WERI-Rb-1 (cell line): ENCODE measurements around the gene TESK1.
"Not testable (repeated sequence)": the region's sequence is repeated elsewhere in the genome, so short reads cannot be mapped to it uniquely, and the experiment has no call there.

Experiments used
- DNase-seq: peaks from one replicate; pipeline ENCODE4 v3.0.0-alpha.2; 2020
- H3K27ac ChIP-seq: fragments of 250-450 bp; sonication (Bioruptor Pico); 2 replicates; pipeline ENCODE4 v1.5.1; 2020; ENCODE audit warnings: mild to moderate bottlenecking, moderate library complexity
- H3K27me3 ChIP-seq: fragments of 250-450 bp; sonication (Bioruptor Pico); 2 replicates; pipeline ENCODE4 v1.5.1; 2021; ENCODE audit warnings: mild to moderate bottlenecking, low read depth, moderate library complexity; ENCODE audit not compliant: insufficient read depth, severe bottlenecking
- H3K36me3 ChIP-seq: fragments of 250-450 bp; sonication (Bioruptor Pico); 2 replicates; pipeline ENCODE4 v1.5.1; 2020; ENCODE audit warnings: mild to moderate bottlenecking, moderate library complexity
- H3K4me3 ChIP-seq: 2 replicates; pipeline ENCODE4 v1.5.1; 2011; ENCODE audit warnings: low read depth, mild to moderate bottlenecking, control low read depth, low read length
- H3K9me3 ChIP-seq: fragments of 250-450 bp; sonication (Bioruptor Pico); 2 replicates; pipeline ENCODE4 v1.5.1; 2021; ENCODE audit warnings: mild to moderate bottlenecking, moderate library complexity; ENCODE audit not compliant: severe bottlenecking
- TF ChIP-seq, protein P1 (sequence below): IDR thresholded peaks from 2 replicates; pipeline ENCODE4 v1.5.1; 2011; ENCODE audit warnings: low read depth, mild to moderate bottlenecking, control low read depth, inconsistent platforms, low read length

Gene TESK1

DNA sequence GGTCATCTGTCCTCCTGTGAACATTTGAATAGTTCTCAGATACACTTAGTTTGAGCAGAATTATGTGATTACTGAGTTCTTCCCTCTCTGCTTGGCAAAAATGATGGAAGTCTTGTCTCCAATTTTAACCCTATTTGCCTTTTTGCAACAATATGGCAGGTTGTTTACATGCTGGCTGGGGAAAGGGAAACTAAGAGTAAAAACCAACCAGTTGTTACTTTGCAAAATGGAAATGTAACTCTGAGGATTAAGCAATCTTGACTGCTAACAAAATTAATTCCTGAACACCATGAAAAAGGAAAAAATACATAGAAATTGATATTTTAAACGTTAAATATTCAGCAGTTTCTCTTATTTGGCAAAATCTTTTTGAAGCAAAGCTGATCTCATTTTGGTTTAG is 34.6 kb downstream of the TESK1 start:
- peaks cover 3% of the 10 kb centered on the region for H3K9me3 ChIP-seq
- no peak overlapping the region for H3K4me3 ChIP-seq
- H3K27ac ChIP-seq = no peak overlapping the region
- TF ChIP-seq, protein P1, sequence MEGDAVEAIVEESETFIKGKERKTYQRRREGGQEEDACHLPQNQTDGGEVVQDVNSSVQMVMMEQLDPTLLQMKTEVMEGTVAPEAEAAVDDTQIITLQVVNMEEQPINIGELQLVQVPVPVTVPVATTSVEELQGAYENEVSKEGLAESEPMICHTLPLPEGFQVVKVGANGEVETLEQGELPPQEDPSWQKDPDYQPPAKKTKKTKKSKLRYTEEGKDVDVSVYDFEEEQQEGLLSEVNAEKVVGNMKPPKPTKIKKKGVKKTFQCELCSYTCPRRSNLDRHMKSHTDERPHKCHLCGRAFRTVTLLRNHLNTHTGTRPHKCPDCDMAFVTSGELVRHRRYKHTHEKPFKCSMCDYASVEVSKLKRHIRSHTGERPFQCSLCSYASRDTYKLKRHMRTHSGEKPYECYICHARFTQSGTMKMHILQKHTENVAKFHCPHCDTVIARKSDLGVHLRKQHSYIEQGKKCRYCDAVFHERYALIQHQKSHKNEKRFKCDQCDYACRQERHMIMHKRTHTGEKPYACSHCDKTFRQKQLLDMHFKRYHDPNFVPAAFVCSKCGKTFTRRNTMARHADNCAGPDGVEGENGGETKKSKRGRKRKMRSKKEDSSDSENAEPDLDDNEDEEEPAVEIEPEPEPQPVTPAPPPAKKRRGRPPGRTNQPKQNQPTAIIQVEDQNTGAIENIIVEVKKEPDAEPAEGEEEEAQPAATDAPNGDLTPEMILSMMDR = no peak
- no peak for DNase-seq
- H3K36me3 ChIP-seq = no peaks in the 10 kb centered on the region
- H3K27me3 ChIP-seq = no peaks in the 10 kb centered on the region

DNA sequence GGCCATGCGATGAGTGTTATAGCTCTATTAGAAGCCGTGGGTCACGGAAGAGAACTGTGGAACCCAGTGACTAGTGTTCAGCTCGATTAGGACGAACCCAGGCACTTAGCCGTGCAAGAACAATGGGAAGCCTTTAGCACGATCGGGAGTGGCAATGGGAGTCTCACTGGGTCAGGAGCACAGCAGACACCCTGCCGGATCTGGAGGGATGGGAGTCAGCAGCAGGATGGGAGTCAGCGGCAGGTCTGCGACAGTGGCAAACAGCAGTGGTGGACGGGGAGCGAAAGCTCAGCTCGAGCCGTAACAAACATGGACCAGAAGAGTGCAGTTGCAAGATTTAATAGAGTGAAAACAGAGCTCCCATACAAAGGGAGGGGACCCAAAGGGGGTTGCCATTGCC is 35.4 kb downstream of the TESK1 start:
- not testable (repeated sequence) for H3K27me3 ChIP-seq

DNA sequence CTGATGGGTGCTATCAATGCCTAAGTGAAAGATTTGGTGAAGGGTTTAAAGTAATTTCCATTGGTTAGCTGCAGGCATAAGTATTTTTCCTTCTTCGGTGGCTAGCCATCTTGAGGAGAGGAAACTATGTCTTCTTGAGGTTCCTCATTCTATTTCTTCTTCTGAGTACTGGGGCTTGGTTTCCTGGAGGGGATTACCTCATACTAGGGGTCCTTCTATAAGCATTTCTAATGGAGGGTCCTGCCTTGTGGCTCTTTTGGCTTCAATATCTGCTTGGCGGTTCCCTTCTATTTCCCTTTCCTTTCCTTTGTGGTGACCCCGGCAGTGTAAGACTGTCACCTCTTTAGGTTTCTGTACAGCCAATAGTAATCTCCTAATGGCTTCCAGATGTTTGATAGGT is 36.4 kb downstream of the TESK1 start:
- not testable (repeated sequence) for DNase-seq

More for the DNA sequence above, 35.4 kb downstream of the TESK1 start:
- H3K9me3 ChIP-seq, H3K36me3 ChIP-seq, DNase-seq, H3K4me3 ChIP-seq, H3K27ac ChIP-seq: not testable (repeated sequence)

DNA sequence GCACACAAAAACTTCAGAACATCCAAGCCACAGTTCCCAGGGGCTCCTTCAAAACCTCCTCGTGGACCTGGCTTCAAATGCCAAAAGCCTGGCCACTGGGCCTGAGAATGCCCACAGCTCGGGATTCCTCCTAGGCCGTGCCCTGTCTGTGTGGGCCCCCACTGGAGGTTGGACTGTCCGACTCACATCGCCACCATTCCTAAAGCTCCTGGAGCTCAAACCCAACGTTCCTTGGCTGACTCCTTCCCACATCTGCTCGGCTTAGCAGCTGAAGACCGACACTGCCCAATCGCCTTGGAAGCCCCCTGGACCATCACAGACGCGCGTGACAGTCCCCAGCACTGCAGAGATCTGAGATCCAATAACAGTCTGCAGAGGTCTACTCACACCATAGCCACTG is 38.0 kb downstream of the TESK1 start:
- Histone ChIP-seq H3K27ac (no peak overlapping the region), H3K4me3 (no peak overlapping the region), H3K27me3 (no peaks in the 10 kb centered on the region), H3K9me3 (peaks cover 3% of the 10 kb centered on the region), H3K36me3 (no peaks in the 10 kb centered on the region)
- DNase-seq = no peak
- TF ChIP-seq, protein P1 = no peak

More for the DNA sequence above, 36.4 kb downstream of the TESK1 start:
- H3K27ac ChIP-seq, H3K9me3 ChIP-seq, H3K4me3 ChIP-seq, H3K36me3 ChIP-seq, H3K27me3 ChIP-seq: not testable (repeated sequence)

DNA sequence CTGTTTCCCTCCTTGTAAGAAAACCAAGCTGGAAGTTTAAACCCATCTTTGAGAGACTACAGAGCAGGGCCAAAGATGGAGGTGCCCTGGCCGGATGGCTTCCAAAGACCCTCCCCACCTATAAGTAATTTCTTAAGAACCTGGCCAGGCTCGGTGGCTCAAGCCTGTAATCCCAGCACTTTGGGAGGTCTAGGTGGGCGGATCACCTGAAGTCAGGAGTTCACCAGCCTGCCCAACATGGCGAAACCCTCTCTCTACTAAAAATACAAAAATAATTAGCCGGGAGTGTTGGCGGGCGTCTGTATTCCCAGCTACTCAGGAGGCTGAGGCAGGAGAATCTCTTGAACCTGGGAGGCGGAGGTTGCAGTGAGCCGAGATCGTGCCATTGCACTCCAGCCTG is 40.7 kb downstream of the TESK1 start:
- H3K36me3 ChIP-seq, DNase-seq, H3K9me3 ChIP-seq, H3K27me3 ChIP-seq: not testable (repeated sequence)
- Histone ChIP-seq H3K4me3 (peak overlapping the region; percentile 81), H3K27ac (peak overlapping the region; percentile 74)

DNA sequence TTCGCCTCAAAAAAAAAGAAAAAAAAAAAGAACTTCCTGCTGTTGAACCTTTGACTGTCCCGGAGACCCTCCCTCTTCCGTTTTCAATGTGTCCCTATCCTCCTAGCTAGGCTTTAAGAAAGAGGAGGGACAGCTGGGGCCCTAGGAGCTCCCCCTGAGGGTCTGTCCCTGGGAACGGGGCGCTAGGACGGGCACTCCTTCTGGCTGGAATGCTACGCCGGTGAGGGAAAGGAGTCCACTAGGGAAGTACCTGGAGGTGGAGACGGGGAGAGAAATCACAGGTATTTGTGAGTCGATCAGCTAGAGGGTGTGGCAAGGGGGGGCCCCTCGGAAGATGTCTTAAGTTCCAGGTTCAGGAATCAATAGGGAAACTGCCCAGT is 41.1 kb downstream of the TESK1 start:
- peak overlapping the region; percentile 74 for H3K27ac ChIP-seq
- no peaks in the 10 kb centered on the region for H3K9me3 ChIP-seq
- peak; percentile 53 for DNase-seq
- no peaks in the 10 kb centered on the region for H3K27me3 ChIP-seq
- no peaks in the 10 kb centered on the region for H3K36me3 ChIP-seq
- peak overlapping the region; percentile 81 for H3K4me3 ChIP-seq
- TF ChIP-seq, protein P1 = 0 out of 2 replicates have a peak, but pooled peaks have one; percentile 27

DNA sequence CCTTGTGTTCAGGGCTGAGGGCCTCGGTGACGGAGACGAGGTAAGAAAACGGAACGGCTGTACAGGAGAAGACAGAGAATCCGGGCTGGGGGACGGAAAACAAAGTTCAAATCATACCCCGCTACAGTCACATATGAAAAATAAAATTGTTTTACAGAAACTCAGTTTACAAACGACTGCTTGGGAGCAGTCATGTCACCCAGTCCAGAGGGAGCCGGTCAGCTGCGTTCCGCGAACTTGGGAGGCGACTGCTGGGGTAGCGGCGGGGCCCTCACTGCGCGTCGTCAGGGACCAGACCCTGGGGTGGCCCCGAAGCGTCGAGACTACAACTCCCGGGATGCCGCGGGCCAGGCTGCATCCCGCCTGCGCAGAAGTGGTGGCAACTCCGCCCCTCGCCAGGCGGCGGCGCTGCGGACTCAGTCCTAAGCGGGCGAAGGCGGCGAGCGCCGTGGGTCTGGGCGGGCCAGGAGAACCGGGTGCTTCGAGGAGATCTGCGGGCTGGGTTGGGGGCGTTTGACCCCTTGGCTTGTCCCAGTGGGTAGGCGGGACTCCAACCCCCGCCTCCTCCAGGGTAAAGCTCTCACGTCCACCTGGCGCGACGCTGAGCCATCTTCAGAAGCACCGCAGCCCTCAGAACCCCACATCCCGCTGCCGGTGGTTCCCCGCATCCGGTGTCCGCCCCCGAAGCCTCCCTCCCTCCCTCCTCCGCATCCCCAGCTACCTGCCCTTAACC is 41.6 kb downstream of the TESK1 start:
- Histone ChIP-seq H3K27me3 (no peaks in the 10 kb centered on the region), H3K27ac (peak overlapping the region; percentile 74), H3K36me3 (no peaks in the 10 kb centered on the region), H3K4me3 (peak overlapping the region; percentile 81), H3K9me3 (no peaks in the 10 kb centered on the region)
- TF ChIP-seq, protein P1 = peak; percentile 93
- peak; percentile 92 for DNase-seq
